T-helper 2 cell treated with Interferon-gamma antibody and Interleukin-4, amounts not matched to agents 100 ng/mL and 5 ng/mL, for 36 hours (primary cell): Measurements from ENCODE around the gene IARS2. TPM values are rescaled to one million over a fixed set of nuclear protein-coding genes. Genes with fewer than 3 reads are reported as not detected.
"Not testable (repeated sequence)": the region's sequence is repeated elsewhere in the genome, so short reads cannot be mapped to it uniquely, and the experiment has no call there.

ENCODE experiments used
- intact Hi-C: fragments of 100-400 bp; cut with micrococcal nuclease; formaldehyde crosslinking; loops from one replicate; pipeline ENCODE4 v1.15.1; 2023
- total RNA-seq: library from RNA; stranded (reverse); gene quantifications from 2 replicates; pipeline ENCODE4 v1.2.3, GENCODE V29; 2022

Gene IARS2
- total RNA-seq, 1 donor from 2014 or later, result 59.7 TPM

DNA sequence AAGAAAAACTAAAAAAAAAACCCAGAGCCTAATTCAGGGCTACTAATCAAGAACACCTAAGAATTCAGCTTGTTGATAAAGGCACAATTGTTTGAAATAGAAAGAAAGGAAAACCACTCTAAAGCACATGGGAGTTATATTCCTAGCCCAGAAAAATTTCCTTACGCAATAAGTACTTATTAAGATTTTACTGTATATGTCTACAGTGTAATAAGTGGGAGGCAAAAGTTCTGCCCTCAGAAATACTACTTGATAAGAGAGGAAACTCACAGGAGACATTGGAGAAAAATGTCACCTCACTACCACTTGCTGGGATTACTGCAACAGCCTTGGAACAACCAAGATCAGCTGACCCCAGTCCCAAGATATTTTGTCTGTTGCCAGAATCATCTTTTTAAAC is 66.1 kb downstream of the IARS2 start:
- intact Hi-C loops, result no loop called here

DNA sequence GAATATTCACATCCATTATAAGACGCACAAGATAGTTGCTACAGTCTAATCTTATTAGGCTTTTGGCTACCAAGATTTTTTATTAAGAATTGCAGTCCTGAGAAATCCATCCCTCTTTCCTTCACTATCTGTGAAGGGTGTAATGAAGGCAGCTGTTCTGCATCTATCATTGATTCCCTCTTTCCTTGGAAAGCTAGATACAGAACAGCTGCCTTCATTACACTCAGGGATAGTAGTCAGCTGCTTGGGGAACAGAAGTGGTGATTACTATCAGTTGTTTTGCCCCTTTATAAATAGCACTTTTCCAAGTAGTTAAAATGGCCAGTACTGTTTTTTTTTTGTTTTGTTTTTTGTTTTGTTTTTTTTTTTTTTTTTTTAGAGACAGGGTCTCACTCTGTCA is 70.2 kb downstream of the IARS2 start:
- intact Hi-C loops, result no loop called here

DNA sequence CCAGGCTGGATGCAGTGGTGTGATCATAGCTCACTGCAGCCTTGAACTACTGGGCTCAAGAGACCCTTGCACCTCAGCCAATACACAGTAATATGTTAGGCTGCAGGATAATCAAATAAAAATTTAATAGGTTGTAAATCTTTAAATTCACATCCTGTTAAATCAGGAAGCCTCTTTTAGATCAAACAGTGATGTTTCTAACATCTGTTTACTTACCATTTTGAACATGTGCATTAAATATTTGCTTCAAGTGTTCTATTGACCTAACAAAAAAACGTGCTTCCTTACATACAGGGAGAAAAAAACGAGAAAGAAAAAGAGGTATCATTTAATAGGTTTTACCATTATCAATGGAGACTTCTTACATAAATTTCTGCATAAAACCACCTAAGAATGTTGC is 70.6 kb downstream of the IARS2 start:
- intact Hi-C loops, result no loop called here

DNA sequence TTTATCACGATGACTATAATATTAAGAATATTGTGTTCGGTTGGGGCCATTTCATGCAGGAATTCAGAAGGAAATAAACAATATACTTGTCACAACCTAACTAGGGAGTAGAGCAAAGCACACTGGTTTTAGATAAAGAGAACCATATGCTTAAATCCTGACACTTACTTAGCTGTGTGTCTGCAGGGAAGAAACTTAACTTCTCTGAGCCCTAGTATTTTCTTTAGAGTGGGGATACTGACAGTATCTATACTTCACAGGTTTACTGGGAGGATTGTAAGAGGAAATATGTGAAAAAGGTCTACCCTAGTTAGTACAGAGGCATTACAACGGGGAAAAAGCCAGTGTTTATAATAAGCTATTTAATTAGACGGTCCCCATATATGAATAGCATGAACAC is 72.9 kb downstream of the IARS2 start:
- intact Hi-C loops, result no loop called here

DNA sequence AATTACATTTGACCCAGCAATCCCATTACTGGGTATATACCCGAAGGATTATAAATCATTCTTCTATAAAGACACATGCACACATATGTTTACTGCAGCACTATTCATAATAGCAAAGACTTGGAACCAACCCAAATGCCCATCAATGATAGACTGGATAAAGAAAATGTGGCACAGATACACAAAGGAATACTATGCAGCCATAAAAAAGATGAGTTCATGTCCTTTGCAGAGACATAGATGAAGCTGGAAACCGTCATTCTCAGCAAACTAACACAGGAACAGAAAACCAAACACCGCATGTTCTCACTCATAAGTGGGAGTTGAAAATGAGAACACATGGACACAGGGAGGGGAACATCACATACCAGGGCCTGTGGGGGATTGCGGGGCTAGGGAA is 76.0 kb downstream of the IARS2 start:
- intact Hi-C loops, result not testable (repeated sequence)

DNA sequence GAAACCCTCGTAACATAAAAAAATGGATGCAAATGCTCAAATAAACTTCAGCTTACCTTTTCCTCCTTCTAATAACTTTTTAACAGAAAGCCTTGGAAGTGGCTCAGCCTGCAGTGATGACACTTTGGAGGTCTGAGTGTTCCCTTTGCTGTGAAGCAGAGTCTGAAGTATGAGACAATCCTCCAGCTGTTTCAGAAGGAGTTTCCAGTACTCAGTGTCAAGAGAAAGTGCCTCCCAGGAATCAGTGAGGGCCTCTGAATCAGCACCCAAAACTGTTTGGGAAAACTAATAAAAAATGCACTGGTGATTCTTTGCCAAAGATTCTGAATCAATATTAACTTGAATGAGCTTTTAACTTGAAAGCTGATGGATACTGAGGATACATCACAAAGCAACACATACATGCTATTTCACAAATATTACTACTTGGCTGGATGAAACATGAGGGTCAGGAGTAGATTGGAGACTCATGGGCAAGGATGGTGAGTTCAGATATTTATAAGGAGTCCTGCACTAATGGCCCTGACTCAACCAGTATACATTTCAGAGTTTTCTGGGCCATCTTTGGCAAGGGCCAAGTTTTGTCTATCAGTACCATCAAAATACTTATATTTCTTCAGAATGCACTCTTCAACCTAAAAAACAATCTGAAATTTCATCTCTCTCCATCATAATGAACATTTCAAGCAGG is 77.0 kb downstream of the IARS2 start:
- intact Hi-C loops, result no loop called here

DNA sequence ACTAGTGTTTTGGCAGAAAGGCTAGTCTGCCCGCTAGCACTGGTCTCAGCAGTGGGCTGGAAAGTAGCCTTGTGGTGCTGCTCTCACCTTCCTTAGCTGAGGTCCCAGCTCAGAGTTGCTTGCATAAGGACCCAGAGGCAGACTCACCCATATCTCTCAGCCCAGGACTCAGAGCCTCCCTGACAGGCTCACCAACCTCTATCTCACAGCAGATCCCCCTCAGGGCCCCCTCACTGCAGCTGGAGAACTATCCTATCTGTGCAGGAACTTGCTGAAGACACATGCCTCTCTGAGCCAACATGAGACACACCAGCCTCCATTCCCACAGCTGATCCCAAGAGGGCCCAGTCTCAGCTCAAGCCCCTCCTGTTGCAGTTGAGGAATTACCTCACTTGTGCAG is 82.6 kb downstream of the IARS2 start:
- intact Hi-C loops, result no loop called here

DNA sequence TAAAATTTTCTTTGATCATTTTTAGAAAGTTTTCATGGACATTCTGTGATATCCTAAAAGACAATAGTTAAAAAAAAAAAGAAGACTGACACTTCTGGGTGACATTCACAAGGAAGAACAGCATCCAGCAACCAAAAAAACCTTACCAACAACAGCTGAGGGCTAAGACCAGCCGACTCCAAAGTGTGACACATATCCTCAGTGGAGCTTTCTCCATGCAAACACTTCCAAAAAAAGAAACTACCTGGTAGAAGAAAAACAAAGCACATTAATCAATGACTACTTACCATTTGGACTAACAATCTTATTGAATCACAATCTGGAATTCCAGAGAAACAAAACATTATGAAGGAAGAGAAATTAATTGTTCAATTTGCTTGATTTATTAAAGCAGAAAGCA is 88.2 kb downstream of the IARS2 start:
- intact Hi-C loops, result no loop called here

DNA sequence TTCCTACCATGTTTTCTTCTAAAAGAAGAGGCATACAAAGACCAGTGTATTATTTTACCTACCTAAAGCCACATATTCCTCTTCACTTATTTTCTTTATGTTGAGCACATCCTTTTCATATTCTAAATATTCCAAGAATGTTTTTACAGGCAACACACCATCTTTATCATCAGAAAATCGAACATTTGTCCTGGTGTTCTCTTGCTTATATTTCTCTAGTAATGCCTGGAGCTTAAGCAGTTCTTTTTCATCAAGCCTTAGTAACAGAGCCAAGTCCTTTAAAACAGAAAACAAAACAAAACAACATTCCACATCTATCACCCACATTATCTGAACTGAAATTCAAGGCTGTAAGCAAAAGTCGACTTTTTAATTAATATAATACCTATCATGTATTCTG is 88.7 kb downstream of the IARS2 start:
- intact Hi-C loops, result no loop called here

DNA sequence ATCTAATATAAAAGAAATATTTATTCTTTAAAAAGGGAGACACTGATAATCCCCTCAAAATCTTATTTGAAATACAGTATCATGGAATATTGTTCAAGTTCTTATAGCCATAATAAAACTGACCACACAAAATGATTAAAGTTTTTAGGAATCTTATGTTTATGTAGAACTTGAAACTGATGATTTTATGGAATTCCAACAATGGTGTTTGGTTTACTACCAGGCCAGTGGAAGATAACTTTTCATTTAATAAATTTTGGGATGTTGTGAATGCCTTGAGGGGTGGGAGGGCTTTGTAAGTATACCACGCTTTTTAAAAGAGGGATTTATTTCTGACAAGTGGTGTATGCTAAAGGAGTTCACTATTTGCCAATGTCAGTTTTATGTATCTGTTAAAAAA is 90.6 kb downstream of the IARS2 start:
- intact Hi-C loops, result no loop called here

DNA sequence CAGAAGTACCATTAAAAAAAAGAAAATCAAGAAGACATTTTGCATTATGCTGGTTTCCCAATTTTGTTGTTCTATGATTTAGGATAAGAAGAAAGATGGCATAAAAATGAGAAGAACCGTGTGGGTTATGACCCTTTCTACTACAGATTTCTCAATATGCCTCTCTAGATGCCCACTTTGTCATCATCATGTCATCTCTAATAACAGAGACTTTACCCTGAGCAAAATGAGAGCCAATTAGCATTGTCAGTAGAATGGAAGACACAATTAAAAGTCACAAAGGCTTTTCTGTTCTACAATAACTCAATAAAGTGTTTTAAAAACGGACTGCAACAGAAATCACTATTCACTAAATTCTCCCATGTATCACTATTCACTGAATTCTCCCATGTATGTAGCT is 92.8 kb downstream of the IARS2 start:
- intact Hi-C loops, result no loop called here

DNA sequence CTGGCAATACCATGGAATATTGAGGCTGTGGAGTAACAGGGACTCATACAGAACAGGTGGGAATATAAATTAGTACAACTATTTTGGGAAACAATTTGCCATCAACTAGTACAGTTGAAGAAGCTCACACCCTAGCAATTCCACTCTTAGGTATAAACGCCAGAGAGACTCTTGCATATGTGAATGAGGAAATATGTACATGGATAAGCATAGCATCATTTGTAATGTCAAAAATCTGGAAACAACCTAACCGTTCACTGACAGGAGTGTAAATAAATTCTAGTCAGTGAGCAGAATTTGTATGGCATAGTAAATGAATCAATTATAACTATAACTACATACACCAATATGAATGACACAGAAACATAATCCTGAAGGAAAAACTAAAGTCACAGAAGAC is 94.6 kb downstream of the IARS2 start:
- intact Hi-C loops, result loop anchor here (2.0 kb wide), 1 partner anchor 588 kb away; no protein-coding TSS in a partner anchor

DNA sequence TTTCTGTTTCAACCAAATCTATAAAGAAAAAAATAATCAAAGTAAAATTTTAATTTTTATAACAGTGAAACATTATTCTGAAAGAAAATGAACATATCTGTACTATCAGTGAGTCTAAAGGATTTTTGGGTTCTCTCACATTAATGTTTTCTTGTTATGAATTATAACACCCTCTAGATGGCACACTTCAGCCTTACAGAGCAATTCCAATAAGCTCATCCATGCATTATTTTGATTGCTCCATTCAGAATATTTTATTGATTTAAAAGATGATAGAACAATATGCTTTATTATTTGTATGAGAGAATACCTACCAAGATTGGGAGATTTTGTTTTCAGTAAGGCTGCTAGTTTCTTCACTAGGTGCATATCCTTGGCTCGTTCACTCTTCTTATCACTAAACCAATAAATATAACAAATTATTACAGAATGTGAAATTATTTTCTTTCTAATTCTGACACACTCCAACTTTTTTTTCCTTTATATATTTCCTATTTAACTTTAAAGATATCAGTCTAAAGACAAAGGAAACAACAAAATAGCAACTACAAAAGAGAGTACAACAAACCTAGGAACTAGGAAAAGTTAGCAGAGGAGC is 95.9 kb downstream of the IARS2 start:
- intact Hi-C loops, result loop anchor here (2.0 to 5.0 kb wide), 2 partner anchors 492 to 587 kb away; no protein-coding TSS in a partner anchor

DNA sequence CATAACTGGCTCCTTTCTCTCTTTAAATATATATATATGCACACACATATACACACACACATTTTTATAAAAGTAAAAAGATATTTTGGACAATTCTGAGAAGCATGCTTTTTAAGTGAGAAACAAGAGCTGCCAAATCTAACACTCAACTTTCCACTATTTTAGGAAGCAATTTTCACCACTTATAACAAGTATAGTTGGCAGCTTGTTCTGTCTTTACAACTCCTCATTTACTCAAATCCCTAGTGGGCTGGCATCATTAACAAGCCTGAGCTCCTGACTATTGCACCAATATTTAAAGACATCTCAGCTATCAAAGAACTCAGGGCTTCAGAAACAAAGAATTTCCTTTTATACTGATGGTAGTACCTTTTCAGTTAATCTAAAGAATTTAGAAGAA is 101.8 kb downstream of the IARS2 start:
- intact Hi-C loops, result no loop called here

Other genes starting within 250 kb of the IARS2 start
- not detected in 2 replicates for gene SLC30A10, start 165.6 kb upstream of the IARS2 start, total RNA-seq
- gene EPRS1, start 47.6 kb upstream of the IARS2 start, total RNA-seq, result 113 and 119 TPM in 2 replicates
- gene BPNT1, start 4.3 kb upstream of the IARS2 start, total RNA-seq, result 24.7 and 26.8 TPM in 2 replicates
- gene RAB3GAP2, start 178.3 kb downstream of the IARS2 start, total RNA-seq, result 52.5 and 56.6 TPM in 2 replicates